Thyroid gland (tissue), 4 donors: ENCODE results near the gene FUBP1. TPM values are rescaled to one million over a fixed set of nuclear protein-coding genes. Genes with fewer than 3 reads are reported as not detected.
A peak's percentile ranks its signal among the peaks of the same experiment; 100 is the strongest.
"Not testable (repeated sequence)": the region's sequence is repeated elsewhere in the genome, so short reads cannot be mapped to it uniquely, and the experiment has no call there.

Experiments used
- DNase-seq, 2 donors: peaks; one replicate each; pipeline ENCODE4 v3.0.0-alpha.2; 2019
- H3K27ac ChIP-seq, 3 donors: fragments of 200-600 bp; sonication (generic); 1 replicate in 2 of 3; 2 replicates in 1 of 3; pipeline ENCODE4 v1.5.1; 2016 to 2019; ENCODE audit warnings: mild to moderate bottlenecking in 1 of 3, moderate library complexity in 1 of 3
- H3K27me3 ChIP-seq: fragments of 200-600 bp; sonication (generic); one replicate; pipeline ENCODE4 v1.5.1; 2019
- H3K36me3 ChIP-seq, 2 donors: fragments of 200-600 bp; sonication (generic); one replicate each; pipeline ENCODE4 v1.5.1; 2016 to 2019
- H3K4me1 ChIP-seq, 2 donors: fragments of 200-600 bp; sonication (generic); one replicate each; pipeline ENCODE4 v1.5.1; 2017 to 2019
- H3K4me3 ChIP-seq, 3 donors: fragments of 200-600 bp; sonication (generic); replicated peaks in 1 of 3; 1 replicate in 2 of 3; 2 replicates in 1 of 3; pipeline ENCODE4 v1.5.1; 2016; ENCODE audit warnings: mild to moderate bottlenecking in 1 of 3
- H3K9me3 ChIP-seq: fragments of 200-600 bp; sonication (generic); one replicate; pipeline ENCODE4 v1.5.1; 2017
- CTCF ChIP-seq, 6 experiments: fragments of 200-600 bp in 3 of 6; fragments of 450-650 bp in 3 of 6; sonication (generic) in 3 of 6; IDR thresholded peaks; one replicate each; pipeline ENCODE4 v1.5.1; 2016 to 2019; ENCODE audit warnings: antibody characterized with exemption in 6 of 6, mild to moderate bottlenecking in 2 of 6, inconsistent platforms in 1 of 6, moderate library complexity in 1 of 6
- POLR2A ChIP-seq, 2 donors: fragments of 450-650 bp; IDR thresholded peaks; one replicate each; pipeline ENCODE4 v1.6.1; 2017; ENCODE audit warnings: antibody characterized with exemption in 2 of 2, mild to moderate bottlenecking in 2 of 2, moderate library complexity in 1 of 2
- WGBS, 2 donors: methylation state at CpG; one replicate each; pipeline ENCODE4 v1.1.5; 2017; 5-methylcytosine and 5-hydroxymethylcytosine counted together
- intact Hi-C: fragments of 100-400 bp; cut with DNase I; formaldehyde crosslinking; loops from one replicate; pipeline ENCODE4 v1.15.1; 2023
- total RNA-seq, 4 donors: library from RNA; depleted of rRNA; stranded (reverse); fragments of >200 nt; gene quantifications; one replicate each; pipeline ENCODE4 v1.2.3, GENCODE V29; 2016

The FUBP1 gene
- total RNA-seq, 4 donors from 2014 or later: 136 to 231 (median 178) TPM

DNA sequence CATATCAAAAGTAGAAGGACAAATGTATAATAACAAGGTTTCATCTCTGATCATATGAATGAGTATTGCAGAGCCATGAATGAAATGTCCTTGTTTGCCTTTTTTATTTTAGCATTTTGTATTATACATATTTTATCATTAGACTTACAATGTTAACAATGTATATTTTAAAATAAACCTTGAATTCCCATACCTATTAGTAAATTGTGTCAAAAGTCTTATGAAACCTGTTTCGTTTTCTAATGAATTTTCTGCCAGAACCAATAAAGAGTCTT is 26.5 kb upstream of the FUBP1 start:
- Histone ChIP-seq H3K4me3 (peak overlapping the region; percentile 34 to 89 (median 42)), H3K27me3 (no peaks in the 10 kb centered on the region), H3K9me3 (no peaks in the 10 kb centered on the region), H3K36me3 (no peaks in the 10 kb centered on the region), H3K4me1 (peaks cover 12 to 20% of the 10 kb centered on the region in 2 donors), H3K27ac (peak overlapping the region; percentile 90 to 98 (median 94))
- intact Hi-C loops: no loop called here
- WGBS, 2 donors: 0 to 2% methylated on average over 1 of the region's 1 CpG
- TF ChIP-seq POLR2A (IDR thresholded peaks at IDR 0.05) (no peak), CTCF (IDR thresholded peaks at IDR 0.05) (no peak)
- no peak for DNase-seq

DNA sequence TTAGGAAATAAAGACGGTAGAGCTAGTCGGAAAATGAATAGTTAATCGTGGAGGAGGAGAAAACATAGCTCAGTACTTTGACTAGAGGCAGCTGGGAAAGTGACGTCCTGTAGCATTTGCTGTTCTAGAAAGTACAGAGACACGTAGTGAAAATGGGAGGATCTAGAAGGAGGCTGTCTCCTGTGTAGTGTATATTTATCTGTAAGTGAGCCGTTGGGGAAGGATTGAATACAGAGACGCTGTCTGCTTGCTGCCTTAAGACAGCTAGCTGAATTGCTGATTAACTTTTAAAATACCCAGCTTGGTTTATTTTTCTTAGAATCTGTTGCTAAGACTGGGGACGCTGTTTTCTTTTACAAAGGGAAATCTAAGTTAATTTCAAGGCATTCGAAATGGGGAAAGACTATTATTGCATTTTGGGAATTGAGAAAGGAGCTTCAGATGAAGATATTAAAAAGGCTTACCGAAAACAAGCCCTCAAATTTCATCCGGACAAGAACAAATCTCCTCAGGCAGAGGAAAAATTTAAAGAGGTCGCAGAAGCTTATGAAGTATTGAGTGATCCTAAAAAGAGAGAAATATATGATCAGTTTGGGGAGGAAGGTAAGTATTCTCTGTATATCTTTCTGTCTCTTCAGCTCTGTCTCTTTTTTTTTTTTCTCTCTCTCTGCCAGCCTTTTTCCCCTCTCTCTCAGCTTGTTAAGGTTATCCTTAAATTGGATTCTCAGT is 26.0 kb upstream of the FUBP1 start, which contains the start of gene DNAJB4:
DNAJB4 (plus strand) TSS at position 221 of the 729 bp plus-strand sequence; CDS start at position 393, 172 bp downstream.
- Histone ChIP-seq H3K36me3 (no peaks in the 10 kb centered on the region), H3K27ac (peak within 1 kb of the TSS; percentile 90 to 98 (median 94)), H3K27me3 (no peaks in the 10 kb centered on the region), H3K4me1 (peaks cover 12 to 17% of the 10 kb centered on the region in 2 donors), H3K4me3 (peak within 1 kb of the TSS; percentile 34 to 89 (median 42)), H3K9me3 (no peaks in the 10 kb centered on the region)
- peak; percentile 73 to 74 for DNase-seq
- TF ChIP-seq CTCF (IDR thresholded peaks at IDR 0.05): no peak
- TF ChIP-seq POLR2A (IDR thresholded peaks at IDR 0.05): peak; percentile 95 to 100
- intact Hi-C loops: no loop called here
- WGBS, 2 donors: 0% methylated on average over 12 of the region's 12 CpGs

GRCh38 chr1:78003882-78004718 is 25.2 kb upstream of the FUBP1 start:
- no peaks in the 10 kb centered on the region for H3K9me3 ChIP-seq
- TF ChIP-seq POLR2A (IDR thresholded peaks at IDR 0.05): peak in 1 of 2 donors; percentile 36
- no peak for TF ChIP-seq CTCF (IDR thresholded peaks at IDR 0.05)
- DNase-seq: peak; percentile 39 to 51
- no peaks in the 10 kb centered on the region for H3K36me3 ChIP-seq
- peak overlapping the region in 2 of 3 donors; percentile 34 to 89 for H3K4me3 ChIP-seq
- 7 to 10% methylated on average over 8 of the region's 8 CpGs for WGBS, 2 donors
- H3K27me3 ChIP-seq: no peaks in the 10 kb centered on the region
- intact Hi-C loops: no loop called here
- H3K4me1 ChIP-seq: peaks cover 10 to 12% of the 10 kb centered on the region in 2 donors
- H3K27ac ChIP-seq: peak overlapping the region; percentile 90 to 98 (median 94)

GRCh38 chr1:78003070-78003746 is 24.3 kb upstream of the FUBP1 start:
- peaks cover 5 to 10% of the 10 kb centered on the region in 2 donors for H3K4me1 ChIP-seq
- no peak for DNase-seq
- TF ChIP-seq POLR2A (IDR thresholded peaks at IDR 0.05): no peak
- TF ChIP-seq CTCF (IDR thresholded peaks at IDR 0.05): no peak
- no peaks in the 10 kb centered on the region for H3K9me3 ChIP-seq
- peak overlapping the region; percentile 90 to 98 (median 94) for H3K27ac ChIP-seq
- H3K36me3 ChIP-seq: no peaks in the 10 kb centered on the region
- no peaks in the 10 kb centered on the region for H3K27me3 ChIP-seq
- 54 to 64% methylated on average over 3 of the region's 3 CpGs for WGBS, 2 donors
- no peak overlapping the region for H3K4me3 ChIP-seq
- intact Hi-C loops: no loop called here

GRCh38 chr1:78000536-78000935 is 21.7 kb upstream of the FUBP1 start:
- DNase-seq, H3K27ac ChIP-seq, H3K4me3 ChIP-seq, H3K4me1 ChIP-seq, H3K9me3 ChIP-seq, H3K27me3 ChIP-seq, H3K36me3 ChIP-seq, intact Hi-C loops: not testable (repeated sequence)
- 93 to 96% methylated on average over 11 of the region's 11 CpGs for WGBS, 2 donors
